IMR-90 (cell line): Measurements from ENCODE around the gene CHRD. TPM values are rescaled to one million over a fixed set of nuclear protein-coding genes. Genes with fewer than 3 reads are reported as not detected.

Source experiments
- ATAC-seq: fragments of 200-7000 bp; cut with Tn5 transposase; 2 replicates; pipeline ENCODE4 v1.9.1; 2020; ENCODE audit warnings: low read depth, mild to moderate bottlenecking, moderate library complexity
- BruUV-seq: library from RNA; stranded (reverse); fragments of 400-500 nt; replicated peaks from 2 replicates; lab custom pipeline; 2021; lab: Mats Ljungman, UMichigan
- CTCF ChIA-PET: fragments of 300-600 bp; formaldehyde crosslinking; extraction: SDS; loops from one replicate; lab custom pipeline; 2021; ENCODE audit warnings: antibody characterized with exemption; lab: Yijun Ruan, JAX
- POLR2A ChIA-PET: fragments of 300-600 bp; sonication (Branson Sonifier 250); formaldehyde crosslinking; loops from one replicate; lab custom pipeline; 2022; ENCODE audit warnings: antibody characterized with exemption; ENCODE audit not compliant: unreplicated experiment; lab: Charles Lee
- DNase-seq: peaks from one replicate; pipeline ENCODE4 v3.0.0; 2013
- H2AFZ ChIP-seq: replicated peaks from 2 replicates; pipeline ENCODE3; 2013; ENCODE audit warnings: low read length, mild to moderate bottlenecking; ENCODE audit not compliant: poor library complexity
- H2AK5ac ChIP-seq: 2 replicates; pipeline ENCODE4 v1.6.1; 2013; ENCODE audit warnings: low read depth, low read length, inconsistent platforms
- H2AK9ac ChIP-seq: replicated peaks from 2 replicates; pipeline ENCODE3; 2013; ENCODE audit warnings: mild to moderate bottlenecking, low read depth, low read length, moderate library complexity; ENCODE audit not compliant: poor library complexity
- H2BK120ac ChIP-seq: 2 replicates; pipeline ENCODE4 v1.6.1; 2013; ENCODE audit warnings: low read depth, low read length, inconsistent platforms
- H2BK15ac ChIP-seq: 3 replicates; pipeline ENCODE4 v1.6.1; 2013; ENCODE audit warnings: low read depth, low read length, inconsistent platforms
- H2BK20ac ChIP-seq: 2 replicates; pipeline ENCODE4 v1.6.1; 2013; ENCODE audit warnings: low read depth, mild to moderate bottlenecking, inconsistent platforms, low read length, moderate library complexity
- H2BK5ac ChIP-seq: 2 replicates; pipeline ENCODE4 v1.6.1; 2013; ENCODE audit warnings: mild to moderate bottlenecking, low read depth, low read length, inconsistent platforms; ENCODE audit not compliant: poor library complexity, severe bottlenecking
- H3K14ac ChIP-seq: replicated peaks from 2 replicates; pipeline ENCODE4 v1.6.1; 2013; ENCODE audit warnings: low read depth, low read length, inconsistent platforms
- H3K18ac ChIP-seq: 2 replicates; pipeline ENCODE4 v1.6.1; 2013; ENCODE audit warnings: low read depth, low read length, control low read depth
- H3K23ac ChIP-seq: 2 replicates; pipeline ENCODE4 v1.6.1; 2013; ENCODE audit warnings: low read depth, low read length, inconsistent platforms
- H3K27ac ChIP-seq: 2 replicates; pipeline ENCODE4 v1.5.1; 2013; ENCODE audit warnings: mild to moderate bottlenecking, control low read depth, low read length; ENCODE audit not compliant: insufficient read depth
- H3K27me3 ChIP-seq: 2 replicates; pipeline ENCODE4 v1.6.1; 2013; ENCODE audit warnings: low read length; ENCODE audit not compliant: control insufficient read depth, insufficient read depth
- H3K36me3 ChIP-seq: 2 replicates; pipeline ENCODE4 v1.6.1; 2013; ENCODE audit warnings: low read length, mixed read lengths; ENCODE audit not compliant: control insufficient read depth, insufficient read depth
- H3K4ac ChIP-seq: 2 replicates; pipeline ENCODE4 v1.6.1; 2013; ENCODE audit warnings: low read depth, low read length, inconsistent platforms
- H3K4me1 ChIP-seq: 2 replicates; pipeline ENCODE4 v1.6.1; 2013; ENCODE audit warnings: low read length, mixed read lengths; ENCODE audit not compliant: control insufficient read depth, insufficient read depth
- H3K4me2 ChIP-seq: 2 replicates; pipeline ENCODE4 v1.6.1; 2013; ENCODE audit warnings: low read depth, mild to moderate bottlenecking, control low read depth, low read length, moderate library complexity
- H3K4me3 ChIP-seq: 2 replicates; pipeline ENCODE4 v1.5.1; 2013; ENCODE audit warnings: low read depth, mild to moderate bottlenecking, control low read depth, low read length, moderate library complexity; ENCODE audit not compliant: insufficient read depth
- H3K56ac ChIP-seq: 2 replicates; pipeline ENCODE4 v1.6.1; 2013; ENCODE audit warnings: low read length, inconsistent platforms; ENCODE audit not compliant: insufficient read depth; ENCODE audit errors: extremely low read depth
- H3K79me1 ChIP-seq, 2 experiments: 2 replicates each; pipeline ENCODE4 v1.6.1; 2013; ENCODE audit warnings: low read length in 2 of 2, inconsistent platforms in 1 of 2, low read depth in 1 of 2
- H3K9ac ChIP-seq: 2 replicates; pipeline ENCODE4 v1.6.1; 2013; ENCODE audit warnings: low read depth, low read length, control low read depth
- H3K9me1 ChIP-seq: 2 replicates; pipeline ENCODE4 v1.6.1; 2013; ENCODE audit warnings: low read length, inconsistent platforms; ENCODE audit not compliant: insufficient read depth
- H3K9me3 ChIP-seq: 2 replicates; pipeline ENCODE4 v1.6.1; 2013; ENCODE audit warnings: low read length; ENCODE audit not compliant: control insufficient read depth, insufficient read depth
- H4K20me1 ChIP-seq: 2 replicates; pipeline ENCODE4 v1.6.1; 2013; ENCODE audit warnings: low read length, inconsistent platforms; ENCODE audit not compliant: insufficient read depth
- H4K5ac ChIP-seq: 2 replicates; pipeline ENCODE4 v1.6.1; 2013; ENCODE audit warnings: mild to moderate bottlenecking, low read depth, low read length, control low read depth
- H4K8ac ChIP-seq, 2 experiments: 2 replicates each; pipeline ENCODE4 v1.6.1; 2013; ENCODE audit warnings: low read depth in 2 of 2, low read length in 2 of 2, control low read depth in 1 of 2, inconsistent platforms in 1 of 2
- H4K91ac ChIP-seq: 2 replicates; pipeline ENCODE4 v1.6.1; 2013; ENCODE audit warnings: low read depth, low read length, inconsistent platforms; ENCODE audit not compliant: insufficient read depth
- BHLHE40 ChIP-seq: fragments of 150-350 bp; IDR thresholded peaks from 2 replicates; pipeline ENCODE4 v1.6.1; 2016; ENCODE audit warnings: mild to moderate bottlenecking, low read depth, low read length
- CEBPB ChIP-seq: IDR thresholded peaks from 2 replicates; pipeline ENCODE4 v1.6.1; 2012; ENCODE audit warnings: low read depth, low read length, improper control_type of control experiment
- CHD1 ChIP-seq: IDR thresholded peaks from 2 replicates; pipeline ENCODE4 v1.6.1; 2012; ENCODE audit warnings: low read depth, low read length, improper control_type of control experiment
- CTCF ChIP-seq: conservative IDR thresholded peaks from 2 replicates; pipeline ENCODE4 v1.5.1; 2012; ENCODE audit warnings: mild to moderate bottlenecking, low read depth, low read length, improper control_type of control experiment
- FOS ChIP-seq: fragments of 150-350 bp; IDR thresholded peaks from 2 replicates; pipeline ENCODE4 v1.6.1; 2016; ENCODE audit warnings: low read depth, low read length
- MAFK ChIP-seq: IDR thresholded peaks from 2 replicates; pipeline ENCODE4 v1.6.1; 2012; ENCODE audit warnings: low read depth, low read length, improper control_type of control experiment
- MAZ ChIP-seq: IDR thresholded peaks from 2 replicates; pipeline ENCODE4 v1.6.1; 2012; ENCODE audit warnings: low read depth, mild to moderate bottlenecking, low read length, improper control_type of control experiment, moderate library complexity, borderline replicate concordance
- MXI1 ChIP-seq: IDR thresholded peaks from 2 replicates; pipeline ENCODE4 v1.6.1; 2012; ENCODE audit warnings: low read depth, mild to moderate bottlenecking, low read length, moderate library complexity, borderline replicate concordance
- NFE2L2 ChIP-seq: fragments of 150-350 bp; IDR thresholded peaks from 2 replicates; pipeline ENCODE4 v1.6.1; 2016; ENCODE audit warnings: low read depth, mild to moderate bottlenecking, low read length
- POLR2A ChIP-seq: IDR thresholded peaks from 2 replicates; pipeline ENCODE4 v1.6.1; 2012; ENCODE audit warnings: mild to moderate bottlenecking, low read depth, low read length
- RAD21 ChIP-seq: IDR thresholded peaks from 2 replicates; pipeline ENCODE4 v1.6.1; 2012; ENCODE audit warnings: low read length, improper control_type of control experiment
- RFX5 ChIP-seq: IDR thresholded peaks from 2 replicates; pipeline ENCODE4 v1.8.0; 2012; ENCODE audit warnings: low read depth, mild to moderate bottlenecking, low read length, moderate library complexity
- SMC3 ChIP-seq: fragments of 150-350 bp; IDR thresholded peaks from 2 replicates; pipeline ENCODE4 v1.6.1; 2016; ENCODE audit warnings: low read depth, mild to moderate bottlenecking, antibody characterized with exemption, low read length, moderate library complexity
- USF2 ChIP-seq: fragments of 150-350 bp; IDR thresholded peaks from 2 replicates; pipeline ENCODE4 v1.6.1; 2017; ENCODE audit warnings: mild to moderate bottlenecking, antibody characterized with exemption, low read length, low read depth
- WGBS, 2 experiments: methylation state at CpG; one replicate each; pipeline versions ENCODE4 v1.1.5 to v1.1.7; 2013; ENCODE audit warnings: missing lambda C conversion rate in 2 of 2; ENCODE audit not compliant: insufficient read length in 1 of 2; ENCODE audit errors: extremely low coverage in 2 of 2; 5-methylcytosine and 5-hydroxymethylcytosine counted together
- dilution Hi-C: fragments of 300-500 bp; cut with HindIII; formaldehyde crosslinking; loops from one replicate; pipeline ENCODE4 v1.14.3; 2018; ENCODE audit warnings: low sequenced_read_pairs; ENCODE audit not compliant: unreplicated experiment
- in situ Hi-C: fragments of 300-500 bp; cut with MboI; formaldehyde crosslinking; loops from 3 replicates; pipeline ENCODE4 v1.14.3; 2019; ENCODE audit warnings: low sequenced_read_pairs, inconsistent platforms, mixed read lengths
- intact Hi-C: fragments of 100-400 bp; cut with micrococcal nuclease; formaldehyde crosslinking; loops from 2 replicates; pipeline ENCODE4 v1.10.0; 2022
- polyA plus RNA-seq, 3 experiments: library from polyadenylated mRNA; depleted of rRNA; stranded (reverse); fragments of >200 nt; gene quantifications; 2 replicates each; pipeline ENCODE4 v1.2.3, GENCODE V29; 2012; ENCODE audit warnings: low replicate concordance in 1 of 3
- total RNA-seq: library from RNA; depleted of rRNA; stranded (reverse); fragments of >200 nt; gene quantifications from 2 replicates; pipeline ENCODE4 v1.2.3, GENCODE V29; 2012

The CHRD gene
- total and polyA plus RNA-seq, 2 of the 4 experiments (the other 2 are of a cell fraction) = under 0.01 to 0.09 TPM

GRCh38 chr3:184359610-184360009, 20.2 kb upstream of the CHRD start:
- intact Hi-C loops = no loop called here
- H2AFZ ChIP-seq = no peak overlapping the region
- no peak overlapping the region for H3K4ac ChIP-seq
- ATAC-seq (no peak), DNase-seq (no peak)
- H2BK15ac ChIP-seq = no peak overlapping the region
- H3K18ac ChIP-seq = no peak overlapping the region
- no peak for TF ChIP-seq MAZ
- no peak for TF ChIP-seq BHLHE40
- no peak for TF ChIP-seq CTCF
- TF ChIP-seq CHD1 = no peak
- TF ChIP-seq POLR2A = no peak
- TF ChIP-seq SMC3 = no peak
- TF ChIP-seq NFE2L2 = no peak
- TF ChIP-seq FOS = no peak
- TF ChIP-seq MXI1 = no peak
- TF ChIP-seq RFX5 = no peak
- no peak for TF ChIP-seq CEBPB
- no peak for TF ChIP-seq MAFK
- TF ChIP-seq RAD21 = no peak
- TF ChIP-seq USF2 = no peak
- H3K4me2 ChIP-seq = no peak overlapping the region
- no peak overlapping the region for H3K14ac ChIP-seq
- H3K27ac ChIP-seq = no peak overlapping the region
- H2BK120ac ChIP-seq = no peak overlapping the region
- no peak overlapping the region for H3K4me3 ChIP-seq
- no TSS peak for BruUV-seq
- H3K36me3 ChIP-seq = peaks cover 7% of the 10 kb centered on the region
- H2AK9ac ChIP-seq = no peak overlapping the region
- H3K27me3 ChIP-seq = no peaks in the 10 kb centered on the region
- H3K9me3 ChIP-seq = no peaks in the 10 kb centered on the region
- no peak overlapping the region for H2BK20ac ChIP-seq
- no peak overlapping the region for H4K5ac ChIP-seq
- H4K20me1 ChIP-seq = peaks cover 10% of the 10 kb centered on the region
- no peak overlapping the region for H4K8ac ChIP-seq
- dilution Hi-C loops = loop anchor here (25.0 kb wide), 1 partner anchor 178 kb away; no protein-coding TSS in a partner anchor
- ChIA-PET CTCF (no interaction called here), POLR2A (no interaction called here)
- in situ Hi-C loops = no loop called here
- H2BK5ac ChIP-seq = no peak overlapping the region
- H3K79me1 ChIP-seq = peaks cover 5 to 32% of the 10 kb centered on the region in 2 experiments
- H3K23ac ChIP-seq = no peak overlapping the region
- no peak overlapping the region for H3K9ac ChIP-seq
- peaks cover 7% of the 10 kb centered on the region for H3K4me1 ChIP-seq
- no peak overlapping the region for H2AK5ac ChIP-seq
- H3K9me1 ChIP-seq = peaks cover 18% of the 10 kb centered on the region; the same call in 1 of the 2 replicates
- no peak overlapping the region for H4K91ac ChIP-seq
- 49% methylated on average over 7 of the region's 9 CpGs; no CpG with 5 or more reads in 1 of the 2 experiments for WGBS, 2 experiments
- H3K56ac ChIP-seq = no peak overlapping the region
